HepG2 (cell line): ENCODE data around the gene HOXC11. TPM values are rescaled to one million over a fixed set of nuclear protein-coding genes. Genes with fewer than 3 reads are reported as not detected.

Experiments
- ATAC-seq: fragments of 200-7000 bp; cut with Tn5 transposase; 3 replicates; pipeline ENCODE4 v1.9.1; 2020; ENCODE audit warnings: mild to moderate bottlenecking, moderate library complexity
- BruUV-seq: library from RNA; stranded (reverse); fragments of 400-500 nt; replicated peaks from 2 replicates; lab custom pipeline; 2021; lab: Mats Ljungman, UMichigan
- CTCF ChIA-PET: fragments of 300-600 bp; formaldehyde crosslinking; extraction: SDS; loops from one replicate; lab custom pipeline; 2021; ENCODE audit warnings: low total read pairs, inconsistent platforms, low intra/inter-chr PET ratio; lab: Yijun Ruan, JAX
- POLR2A ChIA-PET: fragments of 350-600 bp; sonication (Branson Sonifier 250); formaldehyde crosslinking; loops from one replicate; lab custom pipeline; 2020; ENCODE audit warnings: antibody characterized with exemption, inconsistent platforms; lab: Yijun Ruan, JAX
- DNase-seq: peaks from one replicate; pipeline ENCODE4 v3.0.0-alpha.2; 2015; ENCODE audit warnings: low spot score
- FAIRE-seq: peaks from 3 replicates; lab custom pipeline; 2011; peaks lifted over from hg19 to GRCh38; lab: Jason Lieb, UNC
- H2AFZ ChIP-seq: one replicate; pipeline ENCODE4 v1.6.1; 2011; ENCODE audit warnings: low read length, inconsistent platforms
- H3K27ac ChIP-seq: fragments of 300-600 bp; 3 replicates; pipeline ENCODE4 v1.8.0; 2011; ENCODE audit warnings: mixed run types, mild to moderate bottlenecking, mixed read lengths, low read length, inconsistent platforms; ENCODE audit not compliant: insufficient read depth; ENCODE audit errors: extremely low read length
- H3K27me3 ChIP-seq, 2 experiments: fragments of 200-600 bp in 1 of 2; 2 replicates in 1 of 2; 3 replicates in 1 of 2; pipeline versions ENCODE4 v1.6.0 to v1.8.0; 2011; ENCODE audit warnings: low read length in 2 of 2, mild to moderate bottlenecking in 2 of 2, moderate library complexity in 2 of 2, inconsistent platforms in 1 of 2; ENCODE audit not compliant: insufficient read depth in 2 of 2, control insufficient read depth in 1 of 2
- H3K36me3 ChIP-seq, 2 experiments: fragments of 200-600 bp in 1 of 2; replicated peaks in 1 of 2; 2 replicates in 1 of 2; 3 replicates in 1 of 2; pipeline versions ENCODE4 v1.5.1 to v1.8.0; 2011; ENCODE audit warnings: low read length in 2 of 2, inconsistent platforms in 1 of 2; ENCODE audit not compliant: insufficient read depth in 2 of 2, control insufficient read depth in 1 of 2
- H3K4me1 ChIP-seq: 2 replicates; pipeline ENCODE4 v1.5.1; 2012; ENCODE audit warnings: low read length, inconsistent platforms; ENCODE audit not compliant: insufficient read depth
- H3K4me2 ChIP-seq: 2 replicates; pipeline ENCODE4 v1.6.0; 2011; ENCODE audit warnings: low read depth, low read length, inconsistent platforms
- H3K4me3 ChIP-seq, 3 experiments: fragments of 200-600 bp in 1 of 3; sonication (generic), shearing (Covaris generic) in 1 of 3; replicated peaks in 1 of 3; 2 replicates each; pipeline ENCODE4 v1.5.1; 2011 to 2016; ENCODE audit warnings: low read length in 3 of 3, inconsistent platforms in 2 of 3, low read depth in 2 of 3, mild to moderate bottlenecking in 2 of 3, control low read depth in 1 of 3, mixed read lengths in 1 of 3; ENCODE audit not compliant: insufficient read depth in 1 of 3
- H3K79me2 ChIP-seq: one replicate; pipeline ENCODE4 v1.6.1; 2011; ENCODE audit warnings: low read length, inconsistent platforms; ENCODE audit not compliant: insufficient read depth
- H3K9ac ChIP-seq: 2 replicates; pipeline ENCODE4 v1.6.0; 2011; ENCODE audit warnings: mild to moderate bottlenecking, low read depth, low read length, inconsistent platforms; ENCODE audit not compliant: insufficient read depth
- H3K9me3 ChIP-seq: 2 replicates; pipeline ENCODE4 v1.5.1; 2012; ENCODE audit warnings: mild to moderate bottlenecking, low read length
- H4K20me1 ChIP-seq: 2 replicates; pipeline ENCODE4 v1.6.0; 2011; ENCODE audit warnings: inconsistent platforms, mild to moderate bottlenecking, low read length, moderate library complexity; ENCODE audit not compliant: insufficient read depth
- CENPT ChIP-seq: sonication (generic); formaldehyde crosslinking; IDR thresholded peaks from 2 replicates; pipeline ENCODE4 v1.8.0; 2022; ENCODE audit warnings: low read depth, mild to moderate bottlenecking, moderate library complexity, missing genetic modification reagents
- ISL2 ChIP-seq: sonication (generic); formaldehyde crosslinking; IDR thresholded peaks from 2 replicates; pipeline ENCODE4 v1.5.0; 2020; ENCODE audit warnings: missing genetic modification reagents
- MIER3 ChIP-seq: IDR thresholded peaks from 2 replicates; pipeline ENCODE4 v1.6.1; 2016; ENCODE audit warnings: missing compliant biosample characterization, borderline replicate concordance
- ZMYM2 ChIP-seq: sonication (generic); formaldehyde crosslinking; IDR thresholded peaks from 2 replicates; pipeline ENCODE4 v1.8.0; 2022; ENCODE audit warnings: mild to moderate bottlenecking, missing genetic modification reagents
- ZNF260 ChIP-seq: sonication (generic); formaldehyde crosslinking; IDR thresholded peaks from 2 replicates; pipeline ENCODE4 v1.4.0; 2020; ENCODE audit warnings: missing genetic modification reagents, low read depth, mild to moderate bottlenecking, borderline replicate concordance
- ZNF558 ChIP-seq: sonication (generic); formaldehyde crosslinking; IDR thresholded peaks from 2 replicates; pipeline ENCODE4 v1.9.0; 2022; ENCODE audit warnings: mild to moderate bottlenecking, missing genetic modification reagents, borderline replicate concordance
- WGBS: methylation state at CpG from one replicate; pipeline ENCODE4 v1.1.6; 2017; ENCODE audit warnings: low lambda C conversion rate; 5-methylcytosine and 5-hydroxymethylcytosine counted together
- in situ Hi-C: cut with HindIII; loops from 2 replicates; pipeline ENCODE4 v1.10.0; 2017; ENCODE audit warnings: low pct_unique_long_range_greater_than_20kb; ENCODE audit not compliant: extremely low pct_ligation_motif_present
- intact Hi-C: fragments of 100-400 bp; cut with micrococcal nuclease; formaldehyde crosslinking; loops from one replicate; pipeline ENCODE4 v1.10.0; 2022; ENCODE audit not compliant: unreplicated experiment
- polyA plus RNA-seq, 8 experiments: library from polyadenylated mRNA; depleted of rRNA in 3 of 8; stranded (reverse) in 7 of 8; unstranded in 1 of 8; fragments of >200 nt; fragmentation: Illumina TruSeq in 4 of 8; extraction: Trizol in 4 of 8; gene quantifications; 2 replicates each; pipeline versions ENCODE4 v1.2.1 to v1.2.3, GENCODE V29; 2011 to 2016; ENCODE audit warnings: low read depth in 4 of 8, missing spikeins in 1 of 8, mixed read lengths in 1 of 8; ENCODE audit not compliant: insufficient read depth in 1 of 8
- total RNA-seq, 5 experiments: library from RNA; depleted of rRNA; stranded (reverse); fragments of >200 nt; fragmentation: Illumina TruSeq; extraction: Trizol; gene quantifications; 2 replicates each; pipeline ENCODE4 v1.2.3, GENCODE V29; 2016; ENCODE audit warnings: low read depth in 1 of 5
- TF ChIP-seq, protein P1 (sequence below): sonication (generic); formaldehyde crosslinking; IDR thresholded peaks from 2 replicates; pipeline ENCODE4 v1.4.0; 2020; ENCODE audit warnings: low read depth, mild to moderate bottlenecking, missing genetic modification reagents
- TF ChIP-seq, protein P2 (sequence below): sonication (generic); formaldehyde crosslinking; conservative IDR thresholded peaks from 2 replicates; pipeline ENCODE4 v1.8.1; 2023; ENCODE audit warnings: missing genetic modification reagents
- TF ChIP-seq, protein P3 (sequence below): sonication (generic); formaldehyde crosslinking; IDR thresholded peaks from 2 replicates; pipeline ENCODE4 v1.5.0; 2020; ENCODE audit warnings: mild to moderate bottlenecking, missing genetic modification reagents

The HOXC11 gene
- total and polyA plus RNA-seq, 2 of the 13 experiments (the other 11 are each of a cell fraction or from before 2014, with no cell fraction given): not detected

DNA sequence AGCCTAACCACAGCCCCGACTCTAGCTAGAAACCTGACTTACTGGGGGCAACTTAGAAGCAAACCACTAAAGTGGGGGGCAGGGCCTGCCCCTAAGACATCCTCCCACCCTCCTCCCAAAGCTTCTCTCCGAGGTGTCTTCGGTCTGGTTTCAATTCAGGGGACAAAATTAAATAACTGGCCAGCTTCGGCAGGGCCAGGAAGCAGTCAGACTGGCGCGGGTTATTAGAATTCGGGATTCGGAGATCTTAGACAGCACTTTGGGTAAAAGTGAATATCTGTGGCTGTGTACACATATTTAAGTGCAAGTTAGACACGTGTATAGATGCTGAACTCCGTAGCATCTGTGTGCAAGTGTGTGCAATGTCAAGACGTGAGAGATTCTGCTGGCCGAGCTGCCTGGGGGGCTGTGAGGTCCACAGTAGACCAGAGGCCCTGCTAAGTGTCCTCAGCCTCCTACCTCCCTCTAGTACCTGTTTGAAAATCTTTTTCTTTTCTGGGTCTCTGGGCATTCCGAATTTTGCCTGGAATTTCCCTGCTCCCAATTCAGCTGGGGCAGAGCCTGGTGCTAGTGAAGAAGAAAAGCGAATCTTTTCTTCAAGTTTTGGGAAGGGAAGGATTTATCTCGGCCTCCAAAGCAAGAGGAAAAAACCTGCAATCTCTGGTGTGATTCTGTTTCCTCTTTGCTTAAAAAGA lies 8.0 kb downstream of the HOXC11 start (continued):
- TF ChIP-seq ZNF260 (CRISPR knock-in tag): no peak
- TF ChIP-seq ZNF558 (CRISPR knock-in tag): no peak
- TF ChIP-seq CENPT (CRISPR knock-in tag): no peak
- TF ChIP-seq, protein P1, sequence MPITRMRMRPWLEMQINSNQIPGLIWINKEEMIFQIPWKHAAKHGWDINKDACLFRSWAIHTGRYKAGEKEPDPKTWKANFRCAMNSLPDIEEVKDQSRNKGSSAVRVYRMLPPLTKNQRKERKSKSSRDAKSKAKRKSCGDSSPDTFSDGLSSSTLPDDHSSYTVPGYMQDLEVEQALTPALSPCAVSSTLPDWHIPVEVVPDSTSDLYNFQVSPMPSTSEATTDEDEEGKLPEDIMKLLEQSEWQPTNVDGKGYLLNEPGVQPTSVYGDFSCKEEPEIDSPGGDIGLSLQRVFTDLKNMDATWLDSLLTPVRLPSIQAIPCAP (CRISPR knock-in tag): no peak
- TF ChIP-seq, protein P2, sequence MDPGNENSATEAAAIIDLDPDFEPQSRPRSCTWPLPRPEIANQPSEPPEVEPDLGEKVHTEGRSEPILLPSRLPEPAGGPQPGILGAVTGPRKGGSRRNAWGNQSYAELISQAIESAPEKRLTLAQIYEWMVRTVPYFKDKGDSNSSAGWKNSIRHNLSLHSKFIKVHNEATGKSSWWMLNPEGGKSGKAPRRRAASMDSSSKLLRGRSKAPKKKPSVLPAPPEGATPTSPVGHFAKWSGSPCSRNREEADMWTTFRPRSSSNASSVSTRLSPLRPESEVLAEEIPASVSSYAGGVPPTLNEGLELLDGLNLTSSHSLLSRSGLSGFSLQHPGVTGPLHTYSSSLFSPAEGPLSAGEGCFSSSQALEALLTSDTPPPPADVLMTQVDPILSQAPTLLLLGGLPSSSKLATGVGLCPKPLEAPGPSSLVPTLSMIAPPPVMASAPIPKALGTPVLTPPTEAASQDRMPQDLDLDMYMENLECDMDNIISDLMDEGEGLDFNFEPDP: no peak
- TF ChIP-seq, all 625 proteins: peak for 0

DNA sequence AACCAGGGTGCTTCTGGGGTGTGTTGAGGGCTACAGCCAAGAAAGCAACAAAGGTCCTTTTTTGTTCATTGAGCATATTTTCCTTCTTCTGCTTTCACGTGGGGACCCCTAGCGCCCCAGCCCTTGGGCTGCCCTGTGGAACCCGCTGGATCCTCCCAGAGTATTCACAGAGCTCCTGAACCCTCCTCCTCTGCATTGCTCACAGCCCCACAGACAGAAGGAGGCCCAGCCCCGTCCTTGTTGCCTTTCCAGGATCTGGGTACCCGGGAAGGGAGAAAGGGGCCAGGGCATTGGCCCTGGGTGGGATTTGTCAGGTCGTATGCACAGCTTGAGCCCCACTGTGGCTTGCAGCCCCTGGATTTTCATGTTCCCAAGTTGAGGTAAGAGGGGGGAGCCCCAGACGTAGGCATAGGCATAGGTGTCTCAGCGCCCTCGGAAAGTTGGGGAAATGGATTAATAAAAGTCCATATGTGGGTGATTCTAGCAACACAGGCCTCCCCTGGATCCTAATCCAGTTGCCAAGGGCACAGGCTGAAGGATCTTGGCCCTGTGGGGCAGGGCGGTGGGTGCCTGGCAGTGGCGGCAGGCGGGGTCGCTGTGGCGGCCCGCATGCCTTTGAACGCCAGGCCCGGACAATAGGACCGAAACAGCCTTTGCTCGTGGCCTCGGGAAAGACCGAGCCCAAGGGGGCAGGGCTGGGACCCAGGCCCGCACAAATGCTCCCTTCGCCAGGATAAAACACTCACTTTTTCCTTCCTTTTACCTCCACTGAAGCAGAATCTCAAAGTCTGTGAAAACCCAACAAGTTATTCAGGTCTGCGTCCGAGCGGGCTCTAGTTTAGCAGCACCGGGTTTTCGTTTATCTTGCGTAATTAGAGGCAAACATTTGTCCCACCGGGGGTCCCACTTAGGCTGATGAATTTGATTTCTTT lies 9.0 kb downstream of the HOXC11 start:
- Histone ChIP-seq H3K79me2 (no peaks in the 10 kb centered on the region), H3K4me1 (peaks cover 35% of the 10 kb centered on the region), H3K27ac (no peak overlapping the region), H3K36me3 (no peaks in the 10 kb centered on the region), H3K4me2 (no peak overlapping the region), H3K4me3 (no peak overlapping the region), H3K27me3 (peaks cover 5 to 63% of the 10 kb centered on the region in 2 experiments), H3K9me3 (no peaks in the 10 kb centered on the region), H2AFZ (no peak overlapping the region), H4K20me1 (no peaks in the 10 kb centered on the region), H3K9ac (no peak overlapping the region)
- BruUV-seq: no TSS peak
- ChIA-PET POLR2A (no interaction called here), CTCF (no interaction called here)
- no peak for DNase-seq
- no peak for TF ChIP-seq ISL2 (CRISPR knock-in tag)
- TF ChIP-seq MIER3 (CRISPR knock-in tag): no peak
- TF ChIP-seq, protein P3, sequence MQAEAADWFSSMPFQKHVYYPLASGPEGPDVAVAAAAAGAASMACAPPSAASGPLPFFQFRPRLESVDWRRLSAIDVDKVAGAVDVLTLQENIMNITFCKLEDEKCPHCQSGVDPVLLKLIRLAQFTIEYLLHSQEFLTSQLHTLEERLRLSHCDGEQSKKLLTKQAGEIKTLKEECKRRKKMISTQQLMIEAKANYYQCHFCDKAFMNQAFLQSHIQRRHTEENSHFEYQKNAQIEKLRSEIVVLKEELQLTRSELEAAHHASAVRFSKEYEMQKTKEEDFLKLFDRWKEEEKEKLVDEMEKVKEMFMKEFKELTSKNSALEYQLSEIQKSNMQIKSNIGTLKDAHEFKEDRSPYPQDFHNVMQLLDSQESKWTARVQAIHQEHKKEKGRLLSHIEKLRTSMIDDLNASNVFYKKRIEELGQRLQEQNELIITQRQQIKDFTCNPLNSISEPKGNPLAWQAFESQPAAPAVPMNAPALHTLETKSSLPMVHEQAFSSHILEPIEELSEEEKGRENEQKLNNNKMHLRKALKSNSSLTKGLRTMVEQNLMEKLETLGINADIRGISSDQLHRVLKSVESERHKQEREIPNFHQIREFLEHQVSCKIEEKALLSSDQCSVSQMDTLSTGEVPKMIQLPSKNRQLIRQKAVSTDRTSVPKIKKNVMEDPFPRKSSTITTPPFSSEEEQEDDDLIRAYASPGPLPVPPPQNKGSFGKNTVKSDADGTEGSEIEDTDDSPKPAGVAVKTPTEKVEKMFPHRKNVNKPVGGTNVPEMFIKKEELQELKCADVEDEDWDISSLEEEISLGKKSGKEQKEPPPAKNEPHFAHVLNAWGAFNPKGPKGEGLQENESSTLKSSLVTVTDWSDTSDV (CRISPR knock-in tag): no peak
- no peak for TF ChIP-seq ZMYM2 (CRISPR knock-in tag)
- in situ Hi-C loops: no loop called here
- no peak for FAIRE-seq
- intact Hi-C loops: no loop called here
- ATAC-seq: no peak
- WGBS: 62% methylated on average over 26 of the region's 30 CpGs
